Left ventricle myocardium inferior (tissue), 1 donor: ENCODE data around the gene TMEM94. TPM values are rescaled to one million over a fixed set of nuclear protein-coding genes. Genes with fewer than 3 reads are reported as not detected.

ENCODE experiments used
- DNase-seq: peaks from one replicate; pipeline ENCODE4 v3.0.0-alpha.2; 2020
- H3K27ac ChIP-seq: fragments of 200-600 bp; replicated peaks from 2 replicates; pipeline ENCODE4 v1.8.0; 2021
- H3K27me3 ChIP-seq: fragments of 200-600 bp; 2 replicates; pipeline ENCODE4 v1.8.0; 2021; ENCODE audit warnings: low read depth
- H3K36me3 ChIP-seq: fragments of 200-600 bp; 2 replicates; pipeline ENCODE4 v1.8.0; 2021
- H3K4me1 ChIP-seq: fragments of 200-600 bp; 2 replicates; pipeline ENCODE4 v1.8.0; 2021
- H3K4me3 ChIP-seq: fragments of 200-600 bp; 2 replicates; pipeline ENCODE4 v1.8.0; 2021; ENCODE audit warnings: mild to moderate bottlenecking, moderate library complexity
- H3K9me3 ChIP-seq: fragments of 200-600 bp; replicated peaks from 2 replicates; pipeline ENCODE4 v1.8.0; 2021
- CTCF ChIP-seq: fragments of 200-600 bp; IDR thresholded peaks from 2 replicates; pipeline ENCODE4 v1.8.0; 2021; ENCODE audit warnings: antibody characterized with exemption, mild to moderate bottlenecking, borderline replicate concordance
- intact Hi-C: fragments of 100-400 bp; cut with micrococcal nuclease; formaldehyde crosslinking; loops from one replicate; pipeline ENCODE4 v1.11.0; 2022
- long read RNA-seq: library from polyadenylated mRNA; unstranded; transcript quantifications from one replicate; pipeline ENCODE4 v2.0.0, GENCODE V29; 2021
- total RNA-seq: library from RNA; stranded (reverse); fragmentation: NEBNext Ultra II Directional; extraction: Animal tissue kit (Norgen Biotek cat#: 25700); gene quantifications from one replicate; pipeline ENCODE4 v1.2.1, GENCODE V29; 2021
- donor health status: DM: no; HTN: yes; CAD: no; lungs with severe emphysema.

Gene TMEM94
- total RNA-seq: 38.8 TPM
- long read RNA-seq, full-length matches to known transcripts: 3 of 60 reads
- long read RNA-seq, partial matches to known transcripts: 43 of 60 reads
- long read RNA-seq, other reads (novel, unspliced or antisense): 14 of 60 reads

GRCh38 chr17:75456417-75457046 lies at the start of gene TMEM94:
TMEM94 (plus strand) TSS chr17:75456635; CDS start chr17:75471906, 15,271 bp downstream.
- Histone ChIP-seq H3K27me3 (no peaks in the 10 kb centered on the region), H3K27ac (peak within 1 kb of the TSS; percentile 92), H3K4me3 (peak within 1 kb of the TSS; percentile 93), H3K9me3 (no peaks in the 10 kb centered on the region), H3K36me3 (no peaks in the 10 kb centered on the region), H3K4me1 (peaks cover 51% of the 10 kb centered on the region)
- intact Hi-C loops: no loop called here
- peak; percentile 93 for DNase-seq
- TF ChIP-seq CTCF: no peak

GRCh38 chr17:75407655-75408352 lies 48.6 kb upstream of the TMEM94 start:
- H3K27ac ChIP-seq: no peak overlapping the region
- H3K4me1 ChIP-seq: peaks cover 39% of the 10 kb centered on the region
- no peaks in the 10 kb centered on the region for H3K9me3 ChIP-seq
- intact Hi-C loops: no loop called here
- no peaks in the 10 kb centered on the region for H3K27me3 ChIP-seq
- H3K4me3 ChIP-seq: no peak overlapping the region
- H3K36me3 ChIP-seq: no peaks in the 10 kb centered on the region
- no peak for DNase-seq
- TF ChIP-seq CTCF: no peak

GRCh38 chr17:75410141-75410540 lies 46.3 kb upstream of the TMEM94 start:
- Histone ChIP-seq H3K4me3 (no peak overlapping the region), H3K36me3 (no peaks in the 10 kb centered on the region), H3K9me3 (no peaks in the 10 kb centered on the region), H3K4me1 (peaks cover 22% of the 10 kb centered on the region), H3K27me3 (no peaks in the 10 kb centered on the region), H3K27ac (no peak overlapping the region)
- no peak for DNase-seq
- TF ChIP-seq CTCF: no peak
- intact Hi-C loops: no loop called here

GRCh38 chr17:75411328-75412067 lies 44.9 kb upstream of the TMEM94 start:
- TF ChIP-seq CTCF: no peak
- no peaks in the 10 kb centered on the region for H3K27me3 ChIP-seq
- intact Hi-C loops: no loop called here
- DNase-seq: no peak
- H3K36me3 ChIP-seq: no peaks in the 10 kb centered on the region
- no peaks in the 10 kb centered on the region for H3K9me3 ChIP-seq
- H3K4me3 ChIP-seq: no peak overlapping the region
- H3K4me1 ChIP-seq: peaks cover 12% of the 10 kb centered on the region
- H3K27ac ChIP-seq: no peak overlapping the region

- intact Hi-C loops: no loop called here
- Histone ChIP-seq H3K27me3 (no peaks in the 10 kb centered on the region), H3K27ac (no peak overlapping the region), H3K36me3 (no peaks in the 10 kb centered on the region), H3K4me3 (peak overlapping the region; percentile 38), H3K4me1 (peaks cover 19% of the 10 kb centered on the region), H3K9me3 (no peaks in the 10 kb centered on the region)
- DNase-seq: no peak
- TF ChIP-seq CTCF: peak; percentile 83
These were observed 43.7 kb upstream of the TMEM94 start for GRCh38 chr17:75412455-75413317.
